Myocyte (in vitro differentiated cells): ENCODE data around the gene STAMBP. TPM values are rescaled to one million over a fixed set of nuclear protein-coding genes. Genes with fewer than 3 reads are reported as not detected.
"Not testable (repeated sequence)": the region's sequence is repeated elsewhere in the genome, so short reads cannot be mapped to it uniquely, and the experiment has no call there.

Experiments
- DNase-seq: peaks from one replicate; pipeline ENCODE4 v3.0.0-alpha.2; 2012; ENCODE audit warnings: low read depth
- total RNA-seq: library from RNA; depleted of rRNA; stranded (reverse); fragments of >200 nt; gene quantifications from 2 replicates; pipeline ENCODE4 v1.2.3, GENCODE V29; 2014

STAMBP gene
- total RNA-seq, 1 donor from 2014 or later, result 1,045 TPM

- no peak for DNase-seq
Measured at GRCh38 chr2:73885406-73885805, 56.6 kb downstream of the STAMBP start.

- DNase-seq, result no peak
Measured at GRCh38 chr2:73886357-73886756, 57.6 kb downstream of the STAMBP start.

GRCh38 chr2:73887596-73888353, 59.0 kb downstream of the STAMBP start:
- DNase-seq, result not testable (repeated sequence)

- DNase-seq, result no peak
Measured at GRCh38 chr2:73888388-73888787, 59.6 kb downstream of the STAMBP start.

GRCh38 chr2:73889206-73889605, 60.4 kb downstream of the STAMBP start:
- DNase-seq, result no peak

GRCh38 chr2:73890301-73891092, 61.7 kb downstream of the STAMBP start:
- no peak for DNase-seq

- no peak for DNase-seq
Measured at GRCh38 chr2:73891276-73891901, 62.6 kb downstream of the STAMBP start.

GRCh38 chr2:73892631-73893329, 64.0 kb downstream of the STAMBP start, which contains the start of gene ACTG2:
ACTG2 (plus strand) TSS chr2:73893008; CDS start chr2:73901312, 8,304 bp downstream.
- DNase-seq, result no peak

- no peak for DNase-seq
Measured at GRCh38 chr2:73893764-73894474, 65.2 kb downstream of the STAMBP start.

- no peak for DNase-seq
Measured at GRCh38 chr2:73894475-73894850, 65.7 kb downstream of the STAMBP start.

GRCh38 chr2:73894877-73895276, 66.1 kb downstream of the STAMBP start:
- no peak for DNase-seq

GRCh38 chr2:73895473-73895872, 66.7 kb downstream of the STAMBP start:
- no peak for DNase-seq

- DNase-seq, result peak; percentile 97
Measured at GRCh38 chr2:73896362-73897239, 67.8 kb downstream of the STAMBP start.

GRCh38 chr2:73897240-73897583, 68.5 kb downstream of the STAMBP start:
- DNase-seq, result peak; percentile 48

GRCh38 chr2:73897934-73898333, 69.2 kb downstream of the STAMBP start:
- DNase-seq, result no peak

GRCh38 chr2:73899801-73900336, 71.1 kb downstream of the STAMBP start:
- DNase-seq, result no peak

- no peak for DNase-seq
Measured at GRCh38 chr2:73901143-73901542, 72.4 kb downstream of the STAMBP start.

GRCh38 chr2:73902284-73902683, 73.5 kb downstream of the STAMBP start:
- DNase-seq, result no peak

GRCh38 chr2:73903313-73903712, 74.6 kb downstream of the STAMBP start:
- no peak for DNase-seq
